HFFc6 (cell line): ENCODE data around the gene GRB14. TPM values are rescaled to one million over a fixed set of nuclear protein-coding genes. Genes with fewer than 3 reads are reported as not detected.

ENCODE experiments used
- DNase-seq: peaks from one replicate; pipeline ENCODE4 v3.0.0-alpha.2; 2018
- H3K27ac Mint-ChIP-seq: 2 replicates; pipeline ENCODE4 v1.8.0; 2020; ENCODE audit warnings: mild to moderate bottlenecking, mixed read lengths
- H3K27me3 Mint-ChIP-seq: 2 replicates; pipeline ENCODE4 v1.8.0; 2021; ENCODE audit warnings: mild to moderate bottlenecking, moderate library complexity, mixed read lengths; ENCODE audit not compliant: insufficient read depth
- H3K36me3 Mint-ChIP-seq: 2 replicates; pipeline ENCODE4 v1.8.0; 2021; ENCODE audit warnings: low read depth, mixed read lengths
- H3K4me1 Mint-ChIP-seq: 2 replicates; pipeline ENCODE4 v1.8.0; 2020; ENCODE audit warnings: low read depth, mixed read lengths
- H3K4me3 Mint-ChIP-seq: 2 replicates; pipeline ENCODE4 v1.8.0; 2020; ENCODE audit warnings: mild to moderate bottlenecking, moderate library complexity, mixed read lengths
- H3K9me3 Mint-ChIP-seq: 2 replicates; pipeline ENCODE4 v1.8.0; 2020; ENCODE audit warnings: mild to moderate bottlenecking, mixed read lengths
- CTCF ChIP-seq: fragments of 200-600 bp; sonication (generic); IDR thresholded peaks from 2 replicates; pipeline ENCODE4 v1.5.0; 2021; ENCODE audit warnings: antibody characterized with exemption, mild to moderate bottlenecking
- total RNA-seq, 6 experiments: library from RNA; stranded (reverse); fragmentation: NEBNext Ultra II Directional; extraction: Animal tissue kit (Norgen Biotek cat#: 25700); gene quantifications; 2 replicates in 1 of 6; 3 replicates in 5 of 6; pipeline ENCODE4 v1.2.3, GENCODE V29; 2021

GRB14 gene
- total RNA-seq, 6 experiments from 2014 or later, result 0.19 TPM; not detected in 5

DNA sequence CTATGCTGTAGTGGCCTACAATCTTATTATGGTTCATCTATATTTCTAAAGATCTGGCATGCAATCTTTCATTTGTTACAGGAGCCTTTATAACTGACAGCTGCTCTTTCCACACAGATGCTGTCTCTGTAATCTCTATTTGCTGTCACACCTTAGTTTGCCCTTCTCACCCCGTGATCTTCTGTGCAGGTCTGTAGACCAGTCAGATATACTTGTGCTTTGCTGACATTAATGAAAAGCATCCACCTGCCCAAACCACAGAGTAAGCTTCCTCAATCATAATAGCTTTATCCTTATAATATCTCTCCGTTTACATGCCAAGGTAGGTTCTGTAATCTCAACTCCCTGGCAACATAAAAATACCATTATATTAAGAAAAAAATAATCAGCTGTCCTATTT, 122.4 kb downstream of the GRB14 start:
- no peak for TF ChIP-seq CTCF
- Mint-ChIP-seq H3K27me3 (peaks cover 8% of the 10 kb centered on the region; the same call in 1 of the 2 replicates), H3K4me1 (no peaks in the 10 kb centered on the region), H3K36me3 (no peaks in the 10 kb centered on the region), H3K4me3 (no peak overlapping the region), H3K9me3 (no peaks in the 10 kb centered on the region), H3K27ac (no peak overlapping the region)
- no peak for DNase-seq

- Mint-ChIP-seq H3K4me3 (no peak overlapping the region), H3K4me1 (no peaks in the 10 kb centered on the region), H3K9me3 (no peaks in the 10 kb centered on the region), H3K27me3 (peaks cover 6% of the 10 kb centered on the region; the same call in 1 of the 2 replicates), H3K27ac (no peak overlapping the region), H3K36me3 (no peaks in the 10 kb centered on the region)
- no peak for DNase-seq
- no peak for TF ChIP-seq CTCF
Measured at GRCh38 chr2:164496881-164497280, 124.4 kb downstream of the GRB14 start.

DNA sequence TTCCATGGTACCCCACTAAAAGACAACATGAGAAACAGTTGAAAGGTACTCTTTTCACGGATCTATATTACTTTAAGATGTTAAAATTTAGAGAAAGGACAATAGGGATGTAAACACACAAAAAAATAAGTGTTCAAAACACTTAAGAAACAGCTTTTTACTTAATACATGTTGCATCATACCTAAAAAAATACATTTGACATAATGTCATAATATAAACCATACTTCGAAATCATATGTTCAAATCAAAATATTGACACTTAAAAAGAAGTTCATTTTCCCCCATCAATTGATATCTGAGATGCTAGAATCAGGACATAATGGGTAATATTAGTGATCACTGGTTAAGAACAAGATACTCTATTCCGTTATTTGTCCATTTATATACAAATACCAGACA, 124.9 kb downstream of the GRB14 start:
- TF ChIP-seq CTCF, result no peak
- Mint-ChIP-seq H3K36me3 (no peaks in the 10 kb centered on the region), H3K27ac (no peak overlapping the region), H3K27me3 (peaks cover 6% of the 10 kb centered on the region; the same call in 1 of the 2 replicates), H3K4me3 (no peak overlapping the region), H3K9me3 (no peaks in the 10 kb centered on the region), H3K4me1 (no peaks in the 10 kb centered on the region)
- no peak for DNase-seq

DNA sequence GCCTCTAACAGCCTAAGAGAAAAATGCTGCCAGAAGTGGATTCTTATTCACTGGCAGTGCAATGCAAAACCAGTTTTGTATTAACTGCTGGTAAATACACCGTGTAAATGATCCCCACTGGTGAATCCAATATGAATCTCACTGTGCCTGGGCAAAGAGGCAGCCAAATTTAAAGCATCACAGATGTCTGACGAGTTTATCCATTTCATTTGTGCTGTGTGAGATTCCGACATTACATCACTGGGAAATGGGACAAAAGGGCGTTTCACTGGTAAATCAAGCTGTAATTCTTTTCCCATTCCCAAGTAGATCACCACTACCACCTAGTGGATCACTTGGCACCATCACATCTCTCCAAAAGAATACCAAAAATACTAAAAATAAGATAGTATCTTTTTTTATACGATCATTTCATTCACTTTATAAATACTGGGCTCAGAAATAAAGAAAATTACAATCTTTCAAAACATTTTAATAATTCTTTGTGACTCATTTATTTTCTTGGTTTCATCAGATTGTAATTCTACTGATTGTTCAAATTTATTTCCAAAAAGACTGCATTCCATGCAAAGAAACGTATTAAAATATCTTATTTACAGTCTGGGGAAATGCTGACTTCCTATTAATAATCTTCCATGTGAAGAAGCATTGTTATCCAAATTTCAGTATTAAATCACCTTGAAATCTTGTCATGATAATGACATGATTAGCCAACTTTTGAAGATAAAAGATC, 125.6 kb downstream of the GRB14 start:
- DNase-seq, result peak; percentile 53
- Mint-ChIP-seq H3K27me3 (peaks cover 6% of the 10 kb centered on the region; the same call in 1 of the 2 replicates), H3K27ac (no peak overlapping the region), H3K4me1 (no peaks in the 10 kb centered on the region), H3K4me3 (no peak overlapping the region), H3K36me3 (no peaks in the 10 kb centered on the region), H3K9me3 (no peaks in the 10 kb centered on the region)
- TF ChIP-seq CTCF, result peak; percentile 81

DNA sequence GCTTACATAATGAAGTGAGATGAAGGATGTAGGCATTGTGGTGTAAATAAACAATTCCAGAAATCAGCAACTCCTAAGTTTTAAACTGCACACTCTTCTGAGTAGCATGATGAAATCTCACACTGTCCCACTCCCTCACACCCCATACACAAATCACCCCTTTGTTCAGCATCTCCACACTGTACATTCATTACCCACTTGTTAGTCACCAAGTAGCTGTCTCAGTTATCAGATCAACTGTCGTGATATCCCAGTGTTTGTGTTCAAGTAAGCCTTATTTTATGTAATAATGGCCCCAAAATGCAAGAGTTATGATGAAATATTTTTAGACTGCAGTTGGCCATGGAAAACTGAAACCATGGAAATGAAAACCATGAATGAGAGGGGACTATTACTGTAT, 135.7 kb downstream of the GRB14 start:
- no peak overlapping the region for H3K27ac Mint-ChIP-seq
- no peak for DNase-seq
- H3K4me1 Mint-ChIP-seq, result no peaks in the 10 kb centered on the region
- TF ChIP-seq CTCF, result no peak
- H3K27me3 Mint-ChIP-seq, result no peaks in the 10 kb centered on the region; the same call in 1 of the 2 replicates
- no peaks in the 10 kb centered on the region for H3K36me3 Mint-ChIP-seq
- H3K9me3 Mint-ChIP-seq, result no peaks in the 10 kb centered on the region
- no peak overlapping the region for H3K4me3 Mint-ChIP-seq
